GM12872 (cell line): Measurements from ENCODE around the gene GPATCH4.

Experiments used
- CTCF ChIP-seq: IDR thresholded peaks from 3 replicates; pipeline ENCODE4 v1.5.1; 2011; ENCODE audit warnings: low read depth, mild to moderate bottlenecking, low read length, moderate library complexity; ENCODE audit not compliant: insufficient read depth

Gene GPATCH4

GRCh38 chr1:156546267-156546666 is 55.0 kb downstream of the GPATCH4 start:
- TF ChIP-seq CTCF, result no peak

GRCh38 chr1:156544592-156545102 is 56.6 kb downstream of the GPATCH4 start:
- no peak for TF ChIP-seq CTCF
